ENCODE measurements around the gene NHLH2.

Gene NHLH2

DNA sequence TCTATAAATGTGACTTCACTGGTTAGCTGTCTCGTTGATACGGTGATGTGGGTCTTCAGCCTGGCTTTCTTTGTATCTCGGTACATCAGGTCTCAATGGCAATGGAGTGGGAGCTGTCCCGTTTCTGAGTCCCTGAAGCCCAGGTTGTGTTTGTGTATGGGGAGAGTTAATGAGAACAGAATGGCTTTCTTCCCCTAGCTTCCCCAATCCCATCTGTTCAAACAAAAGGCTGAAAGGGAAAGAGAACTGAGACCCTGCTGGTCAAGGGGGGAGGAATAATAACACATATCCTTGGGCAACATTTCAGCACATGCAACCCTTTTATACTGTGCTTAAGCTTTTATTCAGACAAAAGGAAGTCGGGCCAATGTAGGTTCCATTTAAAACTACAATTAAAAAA is 44.0 kb downstream of the NHLH2 start:
- no peak for DNase-seq

DNA sequence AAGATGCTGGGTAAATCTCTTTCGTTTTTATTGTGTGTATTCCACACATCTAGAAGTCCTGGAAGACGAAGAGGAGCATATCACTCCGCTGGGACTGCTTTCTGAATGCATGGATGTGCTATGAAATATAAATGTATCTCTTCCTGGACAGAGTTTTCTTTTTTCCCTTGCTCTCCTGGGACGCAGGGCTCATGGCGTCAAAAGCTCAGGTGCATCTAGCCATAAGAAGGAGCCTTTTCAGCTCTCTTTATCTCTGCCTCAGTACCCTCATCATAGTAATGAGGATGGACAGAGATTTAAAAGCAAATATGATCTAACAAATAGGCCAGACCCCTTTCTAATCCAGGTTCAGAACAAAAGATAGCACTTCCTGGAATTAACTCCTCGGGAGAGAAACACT is 44.9 kb downstream of the NHLH2 start:
- no peak for DNase-seq

- no peak for DNase-seq
Measured at GRCh38 chr1:115794976-115795639, 45.8 kb downstream of the NHLH2 start.

- DNase-seq: no peak
Measured at GRCh38 chr1:115793162-115793561, 47.8 kb downstream of the NHLH2 start.

GRCh38 chr1:115791816-115792215 is 49.1 kb downstream of the NHLH2 start:
- no peak for DNase-seq

GRCh38 chr1:115790846-115791245 is 50.1 kb downstream of the NHLH2 start:
- no peak for DNase-seq

GRCh38 chr1:115790356-115790755 is 50.6 kb downstream of the NHLH2 start:
- no peak for DNase-seq

Data from NCI-H526 (cell line).